GM18519 (cell line): ENCODE data around the gene ARSG.
A peak's percentile ranks its signal among the peaks of the same experiment; 100 is the strongest.
"Not testable (repeated sequence)": the region's sequence is repeated elsewhere in the genome, so short reads cannot be mapped to it uniquely, and the experiment has no call there.

ENCODE experiments used
- ATAC-seq: cut with Tn5 transposase; IDR thresholded peaks from one replicate; pipeline ENCODE4 v1.9.1; 2021; ENCODE audit warnings: mild to moderate bottlenecking, moderate library complexity; ENCODE audit not compliant: unreplicated experiment, low FRiP score

ARSG gene

GRCh38 chr17:68276339-68276738, 15.0 kb upstream of the ARSG start:
- not testable (repeated sequence) for ATAC-seq

- ATAC-seq = no peak
Measured at GRCh38 chr17:68277807-68278206, 13.5 kb upstream of the ARSG start.

GRCh38 chr17:68281965-68282364, 9.3 kb upstream of the ARSG start:
- not testable (repeated sequence) for ATAC-seq

- no peak for ATAC-seq
Measured at GRCh38 chr17:68288375-68288774, 2.9 kb upstream of the ARSG start.

GRCh38 chr17:68288804-68289203, 2.5 kb upstream of the ARSG start:
- no peak for ATAC-seq

- ATAC-seq = no peak
Measured at GRCh38 chr17:68289473-68289872, 1.8 kb upstream of the ARSG start.

GRCh38 chr17:68289936-68290267, 1.4 kb upstream of the ARSG start:
- ATAC-seq = no peak

- no peak for ATAC-seq
Measured at GRCh38 chr17:68290268-68290954, 884 bp upstream of the ARSG start.

GRCh38 chr17:68291836-68292688, 767 bp downstream of the ARSG start:
- peak; percentile 37 for ATAC-seq

- no peak for ATAC-seq
Measured at GRCh38 chr17:68292689-68293040, 1.4 kb downstream of the ARSG start.

GRCh38 chr17:68293490-68294195, 2.3 kb downstream of the ARSG start:
- ATAC-seq = no peak

GRCh38 chr17:68294196-68294555, 2.9 kb downstream of the ARSG start:
- no peak for ATAC-seq

GRCh38 chr17:68294617-68295016, 3.3 kb downstream of the ARSG start:
- ATAC-seq = no peak

GRCh38 chr17:68295086-68295485, 3.8 kb downstream of the ARSG start:
- no peak for ATAC-seq

GRCh38 chr17:68296217-68297191, 5.2 kb downstream of the ARSG start:
- ATAC-seq = no peak

GRCh38 chr17:68297195-68297594, 5.9 kb downstream of the ARSG start:
- no peak for ATAC-seq

GRCh38 chr17:68298601-68299000, 7.3 kb downstream of the ARSG start:
- no peak for ATAC-seq

GRCh38 chr17:68299817-68300216, 8.5 kb downstream of the ARSG start:
- ATAC-seq = no peak

GRCh38 chr17:68301438-68301959, 10.2 kb downstream of the ARSG start:
- no peak for ATAC-seq

- no peak for ATAC-seq
Measured at GRCh38 chr17:68302066-68302564, 10.8 kb downstream of the ARSG start.
